H1 (cell line): ENCODE measurements around the gene MANBA.

ENCODE experiments used
- BRCA1 ChIP-seq: IDR thresholded peaks from 2 replicates; pipeline ENCODE4 v1.6.1; 2012; ENCODE audit warnings: low read depth, low read length, improper control_type of control experiment
- CEBPB ChIP-seq: IDR thresholded peaks from 2 replicates; pipeline ENCODE4 v1.6.1; 2012; ENCODE audit warnings: low read depth, low read length
- CTCF ChIP-seq, 3 experiments: IDR thresholded peaks; 1 replicate in 2 of 3; 2 replicates in 1 of 3; pipeline versions ENCODE4 v1.5.1 to v1.6.1; 2011; ENCODE audit warnings: low read length in 3 of 3, mild to moderate bottlenecking in 3 of 3, inconsistent platforms in 2 of 3, low read depth in 1 of 3, moderate library complexity in 1 of 3; ENCODE audit not compliant: insufficient read depth in 1 of 3; ENCODE audit errors: control extremely low read depth in 1 of 3
- EP300 ChIP-seq, 2 experiments: IDR thresholded peaks; 1 replicate in 1 of 2; 2 replicates in 1 of 2; pipeline ENCODE4 v1.6.1; 2011 to 2012; ENCODE audit warnings: low read depth in 2 of 2, low read length in 2 of 2, mild to moderate bottlenecking in 2 of 2, borderline replicate concordance in 1 of 2, inconsistent platforms in 1 of 2, moderate library complexity in 1 of 2
- JUND ChIP-seq: IDR thresholded peaks from 2 replicates; pipeline ENCODE4 v1.6.1; 2011; ENCODE audit warnings: mild to moderate bottlenecking, improper control_type of control experiment, low read length
- POLR2A ChIP-seq, 2 experiments: IDR thresholded peaks; 1 replicate in 1 of 2; 2 replicates in 1 of 2; pipeline ENCODE4 v1.6.1; 2011; ENCODE audit warnings: low read depth in 2 of 2, low read length in 2 of 2, mild to moderate bottlenecking in 2 of 2; ENCODE audit errors: control extremely low read depth in 1 of 2
- POLR2AphosphoS5 ChIP-seq: IDR thresholded peaks from 2 replicates; pipeline ENCODE4 v1.6.1; 2011; ENCODE audit warnings: low read depth, low read length
- TAF1 ChIP-seq: IDR thresholded peaks from 2 replicates; pipeline ENCODE4 v1.6.1; 2011; ENCODE audit warnings: mild to moderate bottlenecking, low read depth, low read length
- TCF12 ChIP-seq: IDR thresholded peaks from 2 replicates; pipeline ENCODE4 v1.6.1; 2011; ENCODE audit warnings: low read depth, mild to moderate bottlenecking, low read length
- YY1 ChIP-seq: IDR thresholded peaks from 2 replicates; pipeline ENCODE4 v1.6.1; 2011; ENCODE audit warnings: low read depth, mild to moderate bottlenecking, low read length

DNA sequence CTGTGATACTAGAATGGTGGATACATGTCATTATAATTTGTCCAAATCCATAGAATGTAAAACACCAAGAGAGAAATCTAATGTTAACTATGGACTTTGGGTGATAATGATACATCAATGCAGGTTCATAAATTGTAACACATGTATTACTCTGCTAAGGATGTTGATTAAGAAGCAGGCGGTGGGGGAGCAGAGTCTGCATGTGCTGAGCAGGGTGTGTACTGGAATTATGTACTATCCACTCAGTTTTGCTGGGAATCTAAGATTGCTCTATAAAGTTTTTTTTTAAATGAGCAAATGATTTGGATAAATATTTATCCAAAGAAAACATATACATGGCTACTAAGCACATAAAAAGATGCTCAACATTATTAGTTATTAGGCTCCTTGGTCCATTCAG, 15.0 kb upstream of the MANBA start:
- TF ChIP-seq YY1 (no peak), TAF1 (no peak), CEBPB (no peak), POLR2AphosphoS5 (no peak), JUND (no peak), CTCF (IDR thresholded peaks at IDR 0.05; ENCODE audit: control extremely low read depth in 1 of 3, insufficient read depth in 1 of 3, low read depth in 1 of 3, low read length in 3 of 3) (no peak), EP300 (IDR thresholded peaks at IDR 0.05; ENCODE audit: borderline replicate concordance in 1 of 2, low read depth in 2 of 2, low read length in 2 of 2) (no peak), POLR2A (IDR thresholded peaks at IDR 0.05; ENCODE audit: control extremely low read depth in 1 of 2, low read depth in 2 of 2, low read length in 2 of 2) (no peak), TCF12 (no peak), BRCA1 (no peak)
